A673 (cell line): ENCODE measurements around the gene HSPB1. TPM values are rescaled to one million over a fixed set of nuclear protein-coding genes. Genes with fewer than 3 reads are reported as not detected.
"Not testable (repeated sequence)": the region's sequence is repeated elsewhere in the genome, so short reads cannot be mapped to it uniquely, and the experiment has no call there.

Experiments used
- BruUV-seq: library from RNA; stranded (reverse); fragments of 400-500 nt; replicated peaks from 2 replicates; lab custom pipeline; 2021; lab: Mats Ljungman, UMichigan
- CTCF ChIA-PET: fragments of 300-600 bp; sonication (Branson Sonifier 250); formaldehyde crosslinking; loops from one replicate; lab custom pipeline; 2022; ENCODE audit warnings: antibody characterized with exemption; lab: Charles Lee
- POLR2A ChIA-PET: fragments of 300-600 bp; sonication (Branson Sonifier 250); formaldehyde crosslinking; loops from one replicate; lab custom pipeline; 2022; ENCODE audit warnings: antibody characterized with exemption; ENCODE audit not compliant: low non-redundant PET; lab: Charles Lee
- DNase-seq: peaks from one replicate; pipeline ENCODE4 v3.0.0-alpha.2; 2015; ENCODE audit warnings: low spot score
- H3K27ac ChIP-seq: fragments of 200-600 bp; sonication (generic); 2 replicates; pipeline ENCODE4 v1.5.1; 2016; ENCODE audit warnings: mixed run types, low read depth, mild to moderate bottlenecking, mixed read lengths, antibody characterized with exemption, low read length; ENCODE audit not compliant: poor library complexity, severe bottlenecking
- H3K27me3 ChIP-seq: fragments of 200-600 bp; sonication (generic); replicated peaks from 2 replicates; pipeline ENCODE4 v1.6.1; 2017; ENCODE audit warnings: mixed run types, low read depth, mild to moderate bottlenecking, mixed read lengths, antibody characterized with exemption, low read length; ENCODE audit not compliant: insufficient read depth, poor library complexity
- H3K36me3 ChIP-seq: fragments of 200-600 bp; sonication (generic); 2 replicates; pipeline ENCODE4 v1.6.1; 2016; ENCODE audit warnings: mixed run types, mild to moderate bottlenecking, mixed read lengths, antibody characterized with exemption, low read length; ENCODE audit not compliant: insufficient read depth, poor library complexity, severe bottlenecking
- H3K4me1 ChIP-seq: fragments of 200-600 bp; sonication (generic); 2 replicates; pipeline ENCODE4 v1.6.1; 2017; ENCODE audit warnings: mixed run types, mild to moderate bottlenecking, mixed read lengths, antibody characterized with exemption, low read length; ENCODE audit not compliant: insufficient read depth, poor library complexity, severe bottlenecking
- H3K4me3 ChIP-seq: fragments of 200-600 bp; sonication (generic); 2 replicates; pipeline ENCODE4 v1.5.1; 2016; ENCODE audit warnings: low read depth, mixed run types, mild to moderate bottlenecking, mixed read lengths, low read length; ENCODE audit not compliant: poor library complexity, severe bottlenecking
- H3K9me3 ChIP-seq: fragments of 200-600 bp; sonication (generic); 2 replicates; pipeline ENCODE4 v1.6.1; 2016; ENCODE audit warnings: mixed run types, low read depth, mild to moderate bottlenecking, mixed read lengths, antibody characterized with exemption, low read length; ENCODE audit not compliant: poor library complexity, severe bottlenecking
- EZH2 ChIP-seq: fragments of 200-600 bp; sonication (generic); IDR thresholded peaks from 2 replicates; pipeline ENCODE4 v1.6.1; 2017; ENCODE audit warnings: borderline replicate concordance, low read depth, mild to moderate bottlenecking, mixed read lengths, antibody characterized with exemption, low read length; ENCODE audit not compliant: poor library complexity, severe bottlenecking
- intact Hi-C: fragments of 100-400 bp; cut with micrococcal nuclease; formaldehyde crosslinking; loops from one replicate; pipeline ENCODE4 v1.10.0; 2022; ENCODE audit not compliant: unreplicated experiment
- total RNA-seq: library from RNA; stranded (reverse); gene quantifications from 2 replicates; pipeline ENCODE4 v1.2.3, GENCODE V29; 2021
- TF ChIP-seq, protein P1 (sequence below): fragments of 300-800, 200-600 bp; sonication (generic); conservative IDR thresholded peaks from 2 replicates; pipeline ENCODE4 v1.5.1; 2017; ENCODE audit warnings: low read depth, mild to moderate bottlenecking, antibody characterized with exemption, low read length, moderate library complexity, mixed read lengths

HSPB1 gene
- total RNA-seq, 1 experiment from 2014 or later, result 354 TPM

DNA sequence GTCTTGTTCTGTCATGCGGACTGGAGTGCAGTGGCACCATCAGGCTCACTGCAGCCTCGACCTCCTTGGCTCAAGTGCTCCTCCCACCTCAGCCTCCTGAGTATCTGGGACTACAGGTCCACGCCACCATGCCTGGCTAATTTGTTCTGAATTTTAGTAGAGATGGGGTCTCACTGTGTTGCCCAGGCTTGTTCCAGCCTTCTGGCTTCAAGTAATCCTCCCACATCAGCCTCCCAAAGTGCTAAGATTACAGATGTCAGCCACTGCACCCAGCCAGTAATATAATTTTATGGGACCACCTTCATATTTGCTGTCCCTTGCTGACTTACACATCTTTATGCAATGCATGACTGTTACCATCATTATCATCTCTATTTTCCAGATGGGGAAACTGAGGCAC, 1.5 kb upstream of the HSPB1 start:
- Histone ChIP-seq H3K9me3 (no peaks in the 10 kb centered on the region), H3K36me3 (peaks cover 13% of the 10 kb centered on the region), H3K4me3 (no peak overlapping the region), H3K4me1 (peaks cover 7% of the 10 kb centered on the region), H3K27me3 (no peaks in the 10 kb centered on the region), H3K27ac (no peak overlapping the region)
- TF ChIP-seq EZH2, result no peak
- TF ChIP-seq, protein P1, sequence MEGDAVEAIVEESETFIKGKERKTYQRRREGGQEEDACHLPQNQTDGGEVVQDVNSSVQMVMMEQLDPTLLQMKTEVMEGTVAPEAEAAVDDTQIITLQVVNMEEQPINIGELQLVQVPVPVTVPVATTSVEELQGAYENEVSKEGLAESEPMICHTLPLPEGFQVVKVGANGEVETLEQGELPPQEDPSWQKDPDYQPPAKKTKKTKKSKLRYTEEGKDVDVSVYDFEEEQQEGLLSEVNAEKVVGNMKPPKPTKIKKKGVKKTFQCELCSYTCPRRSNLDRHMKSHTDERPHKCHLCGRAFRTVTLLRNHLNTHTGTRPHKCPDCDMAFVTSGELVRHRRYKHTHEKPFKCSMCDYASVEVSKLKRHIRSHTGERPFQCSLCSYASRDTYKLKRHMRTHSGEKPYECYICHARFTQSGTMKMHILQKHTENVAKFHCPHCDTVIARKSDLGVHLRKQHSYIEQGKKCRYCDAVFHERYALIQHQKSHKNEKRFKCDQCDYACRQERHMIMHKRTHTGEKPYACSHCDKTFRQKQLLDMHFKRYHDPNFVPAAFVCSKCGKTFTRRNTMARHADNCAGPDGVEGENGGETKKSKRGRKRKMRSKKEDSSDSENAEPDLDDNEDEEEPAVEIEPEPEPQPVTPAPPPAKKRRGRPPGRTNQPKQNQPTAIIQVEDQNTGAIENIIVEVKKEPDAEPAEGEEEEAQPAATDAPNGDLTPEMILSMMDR, result no peak
- DNase-seq, result no peak
- ChIA-PET CTCF (no interaction called here), POLR2A (no interaction called here)
- BruUV-seq, result no TSS peak
- intact Hi-C loops, result no loop called here

DNA sequence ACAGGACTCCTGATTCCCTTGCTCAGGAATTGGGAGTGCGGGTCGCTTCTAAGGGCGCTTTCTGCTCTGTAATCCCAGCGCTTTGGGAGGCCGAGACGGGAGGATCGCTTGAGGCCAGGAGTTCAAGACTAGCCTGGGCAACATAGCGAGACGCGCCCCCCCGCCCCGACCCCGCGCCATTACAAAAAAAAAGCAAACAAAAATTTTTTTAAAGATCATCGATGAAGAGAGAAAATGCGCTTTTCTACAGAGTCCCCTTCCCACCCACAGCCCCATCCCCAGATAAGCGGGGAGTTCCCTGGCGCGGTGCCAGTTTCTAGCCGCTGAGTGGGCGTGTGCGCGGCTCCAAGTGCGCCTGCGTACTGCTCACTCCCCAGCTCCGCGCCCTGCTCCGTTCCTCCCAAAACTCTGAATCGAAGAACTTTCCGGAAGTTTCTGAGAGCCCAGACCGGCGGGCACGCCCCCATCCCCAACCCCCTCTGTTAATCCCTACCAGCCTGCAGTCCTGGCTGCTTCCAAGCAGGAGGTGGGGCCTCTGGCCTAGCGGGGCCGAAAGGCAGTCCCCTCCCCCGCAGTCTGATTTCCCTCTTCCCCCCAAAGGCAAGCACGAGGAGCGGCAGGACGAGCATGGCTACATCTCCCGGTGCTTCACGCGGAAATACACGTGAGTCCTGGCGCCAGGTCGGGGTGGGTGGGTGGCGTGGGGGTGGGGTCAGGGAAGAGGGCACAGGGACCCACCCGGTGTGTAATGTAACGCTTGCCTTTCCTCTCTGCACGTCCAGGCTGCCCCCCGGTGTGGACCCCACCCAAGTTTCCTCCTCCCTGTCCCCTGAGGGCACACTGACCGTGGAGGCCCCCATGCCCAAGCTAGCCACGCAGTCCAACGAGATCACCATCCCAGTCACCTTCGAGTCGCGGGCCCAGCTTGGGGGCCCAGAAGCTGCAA, 1.0 kb downstream of the HSPB1 start:
- peak; percentile 97 for DNase-seq
- no TSS peak for BruUV-seq
- peak overlapping the region; percentile 85 for H3K27ac ChIP-seq
- CTCF ChIA-PET, result interaction anchor here (0.6 to 1.0 kb wide), 2 partner anchors 10 to 125 kb away, joined by 5 to 7 read pairs; no protein-coding TSS in a partner anchor
- TF ChIP-seq, protein P1, result no peak
- H3K4me3 ChIP-seq, result peak overlapping the region; percentile 83
- intact Hi-C loops, result no loop called here
- peaks cover 13% of the 10 kb centered on the region for H3K36me3 ChIP-seq
- H3K9me3 ChIP-seq, result no peaks in the 10 kb centered on the region
- H3K27me3 ChIP-seq, result no peaks in the 10 kb centered on the region
- POLR2A ChIA-PET, result interaction anchor here (0.6 kb wide), 1 partner anchor 29 kb away, joined by 3 read pairs; no protein-coding TSS in a partner anchor
- peaks cover 7% of the 10 kb centered on the region for H3K4me1 ChIP-seq

DNA sequence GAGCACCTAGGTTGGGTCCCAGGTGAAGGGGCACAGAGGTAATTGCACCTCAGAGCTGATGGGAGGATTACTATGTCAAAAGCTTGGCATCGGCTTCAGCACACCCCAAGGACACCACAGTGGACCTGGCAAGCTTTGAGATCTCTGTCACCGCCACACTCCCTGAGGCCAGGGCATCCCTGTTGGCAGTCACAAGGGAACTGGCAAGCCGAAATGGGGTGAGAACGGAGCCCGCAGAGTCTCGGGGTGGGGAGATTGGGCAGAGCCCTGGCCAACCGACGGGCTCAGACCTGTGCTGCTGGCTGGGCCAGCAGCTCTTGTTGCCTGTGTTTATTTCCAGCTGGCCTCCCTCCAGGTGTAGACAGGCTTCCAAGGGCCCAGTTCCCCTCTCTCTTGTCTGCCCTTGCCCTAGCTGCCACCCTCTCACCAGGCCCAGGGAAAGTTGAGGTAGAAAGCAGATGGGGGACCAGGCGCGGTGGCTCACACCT, 2.5 kb downstream of the HSPB1 start:
- peaks cover 13% of the 10 kb centered on the region for H3K36me3 ChIP-seq
- no peak for TF ChIP-seq EZH2
- TF ChIP-seq, protein P1, result no peak
- H3K27me3 ChIP-seq, result no peaks in the 10 kb centered on the region
- CTCF ChIA-PET, result interaction anchor here (1.4 kb wide), 1 partner anchor 9 kb away, joined by 4 read pairs; no protein-coding TSS in a partner anchor
- H3K27ac ChIP-seq, result peak overlapping the region; percentile 85
- BruUV-seq, result no TSS peak
- H3K4me3 ChIP-seq, result no peak overlapping the region
- intact Hi-C loops, result no loop called here
- H3K9me3 ChIP-seq, result no peaks in the 10 kb centered on the region
- peaks cover 7% of the 10 kb centered on the region for H3K4me1 ChIP-seq
- POLR2A ChIA-PET, result no interaction called here
- no peak for DNase-seq

DNA sequence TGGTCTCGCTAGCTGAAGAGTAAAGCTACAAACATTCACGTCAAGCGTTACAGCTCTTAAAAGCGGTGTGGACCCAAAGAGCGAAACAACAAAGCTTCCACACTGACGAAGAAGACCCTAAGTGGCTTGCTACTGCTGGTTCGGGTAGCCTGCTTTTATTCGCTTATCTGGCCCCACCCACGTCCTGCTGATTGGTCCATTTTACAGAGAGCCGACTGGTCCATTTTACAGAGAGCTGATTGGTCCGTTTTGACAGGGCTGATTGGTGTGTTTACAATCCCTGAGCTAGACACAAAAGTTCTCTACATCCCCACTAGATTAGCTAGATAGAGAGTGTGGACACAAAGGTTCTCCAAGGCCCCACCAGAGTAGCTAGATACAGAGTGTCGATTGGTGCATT, 6.4 kb downstream of the HSPB1 start:
- CTCF ChIA-PET, result interaction anchor here (0.8 kb wide), 1 partner anchor 14 kb away, joined by 3 read pairs; no protein-coding TSS in a partner anchor
- H3K27ac ChIP-seq, H3K4me3 ChIP-seq, H3K9me3 ChIP-seq, H3K27me3 ChIP-seq, BruUV-seq, intact Hi-C loops, DNase-seq: not testable (repeated sequence)
- peaks cover 13% of the 10 kb centered on the region for H3K4me1 ChIP-seq
- POLR2A ChIA-PET, result interaction anchor here (0.5 kb wide), 1 partner anchor 11 kb away, joined by 6 read pairs; no protein-coding TSS in a partner anchor
- H3K36me3 ChIP-seq, result peaks cover 13% of the 10 kb centered on the region
